Measurements from ENCODE around the gene EIPR1. TPM values are rescaled to one million over a fixed set of nuclear protein-coding genes. Genes with fewer than 3 reads are reported as not detected.

EIPR1 gene
- total RNA-seq, 1 donor, result 23.3 TPM

- H3K4me3 ChIP-seq (ENCODE audit: low read depth, low read length), result no peak overlapping the region
- TF ChIP-seq, protein P1, sequence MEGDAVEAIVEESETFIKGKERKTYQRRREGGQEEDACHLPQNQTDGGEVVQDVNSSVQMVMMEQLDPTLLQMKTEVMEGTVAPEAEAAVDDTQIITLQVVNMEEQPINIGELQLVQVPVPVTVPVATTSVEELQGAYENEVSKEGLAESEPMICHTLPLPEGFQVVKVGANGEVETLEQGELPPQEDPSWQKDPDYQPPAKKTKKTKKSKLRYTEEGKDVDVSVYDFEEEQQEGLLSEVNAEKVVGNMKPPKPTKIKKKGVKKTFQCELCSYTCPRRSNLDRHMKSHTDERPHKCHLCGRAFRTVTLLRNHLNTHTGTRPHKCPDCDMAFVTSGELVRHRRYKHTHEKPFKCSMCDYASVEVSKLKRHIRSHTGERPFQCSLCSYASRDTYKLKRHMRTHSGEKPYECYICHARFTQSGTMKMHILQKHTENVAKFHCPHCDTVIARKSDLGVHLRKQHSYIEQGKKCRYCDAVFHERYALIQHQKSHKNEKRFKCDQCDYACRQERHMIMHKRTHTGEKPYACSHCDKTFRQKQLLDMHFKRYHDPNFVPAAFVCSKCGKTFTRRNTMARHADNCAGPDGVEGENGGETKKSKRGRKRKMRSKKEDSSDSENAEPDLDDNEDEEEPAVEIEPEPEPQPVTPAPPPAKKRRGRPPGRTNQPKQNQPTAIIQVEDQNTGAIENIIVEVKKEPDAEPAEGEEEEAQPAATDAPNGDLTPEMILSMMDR (IDR thresholded peaks at IDR 0.05; ENCODE audit: insufficient read depth, low read length), result no peak
- DNase-seq (ENCODE audit: low read depth), result no peak
These were observed 55.8 kb downstream of the EIPR1 start for GRCh38 chr2:3321825-3322224.

- no peak overlapping the region for H3K4me3 ChIP-seq (ENCODE audit: low read depth, low read length)
- TF ChIP-seq, protein P1 (IDR thresholded peaks at IDR 0.05; ENCODE audit: insufficient read depth, low read length), result no peak
- no peak for DNase-seq (ENCODE audit: low read depth)
These were observed 56.6 kb downstream of the EIPR1 start for GRCh38 chr2:3320910-3321605.

GRCh38 chr2:3319745-3320566 is 57.7 kb downstream of the EIPR1 start:
- H3K4me3 ChIP-seq (ENCODE audit: low read depth, low read length), result no peak overlapping the region
- DNase-seq (ENCODE audit: low read depth), result no peak
- TF ChIP-seq, protein P1 (IDR thresholded peaks at IDR 0.05; ENCODE audit: insufficient read depth, low read length), result no peak

GRCh38 chr2:3319134-3319533 is 58.5 kb downstream of the EIPR1 start:
- TF ChIP-seq, protein P1 (IDR thresholded peaks at IDR 0.05; ENCODE audit: insufficient read depth, low read length), result no peak
- H3K4me3 ChIP-seq (ENCODE audit: low read depth, low read length), result no peak overlapping the region

DNA sequence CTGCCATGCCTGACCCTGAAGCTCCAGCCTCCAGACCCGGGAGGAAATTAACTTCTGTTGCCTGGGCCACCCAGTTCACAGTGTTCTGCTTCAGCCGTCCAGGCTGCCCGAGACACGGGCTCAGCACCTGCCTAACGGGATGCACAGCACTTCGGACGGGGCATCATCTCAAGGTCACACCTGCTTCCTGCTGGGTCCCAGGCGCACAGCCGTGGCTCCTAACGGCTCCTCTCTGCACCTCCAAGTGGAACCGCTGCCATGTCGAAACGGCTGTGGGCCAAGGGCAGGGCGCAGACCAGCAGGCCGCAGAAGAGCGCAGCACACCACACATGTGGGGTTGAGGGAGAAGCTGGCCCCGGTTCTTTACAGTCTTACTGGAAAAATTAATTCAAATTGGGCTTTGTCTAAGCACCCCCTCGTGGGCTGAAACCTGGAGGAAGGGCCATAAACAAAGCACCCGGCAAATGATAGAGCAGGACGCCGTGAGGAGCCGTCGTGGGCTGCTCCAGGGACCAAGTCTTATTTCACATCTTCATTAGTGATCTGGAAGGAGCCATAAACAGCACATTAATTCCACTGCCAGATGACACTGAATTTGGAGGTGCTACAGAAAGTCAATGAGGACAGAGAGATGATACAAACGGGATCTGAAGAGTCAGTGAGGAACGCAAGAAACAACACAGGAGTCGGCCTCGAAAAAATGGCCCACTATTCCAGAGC is 59.6 kb downstream of the EIPR1 start:
- DNase-seq (ENCODE audit: low read depth), result no peak
- TF ChIP-seq, protein P1 (IDR thresholded peaks at IDR 0.05; ENCODE audit: insufficient read depth, low read length), result no peak
- no peak overlapping the region for H3K4me3 ChIP-seq (ENCODE audit: low read depth, low read length)

More at GRCh38 chr2:3319134-3319533, 58.5 kb downstream of the EIPR1 start:
- no peak for DNase-seq (ENCODE audit: low read depth)

DNA sequence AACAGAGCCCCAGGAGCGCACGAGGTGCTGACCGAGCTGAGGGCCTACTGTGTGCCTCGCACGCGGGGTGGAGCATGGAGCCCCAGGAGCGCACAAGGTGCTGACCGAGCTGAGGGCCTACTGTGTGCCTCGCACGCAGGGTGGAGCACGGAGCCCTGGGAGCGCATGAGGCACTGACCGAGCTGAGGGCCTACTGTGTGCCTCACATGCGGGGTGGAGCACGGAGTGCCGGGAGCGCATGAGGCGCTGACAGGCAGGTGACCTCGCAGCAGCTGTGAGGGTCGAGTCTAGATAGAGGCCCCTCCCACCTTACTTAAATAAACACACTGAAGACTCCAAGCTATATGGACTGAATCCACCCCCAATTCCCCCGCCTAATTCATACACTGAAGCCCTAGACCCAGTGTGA is 60.3 kb downstream of the EIPR1 start:
- no peak for DNase-seq (ENCODE audit: low read depth)
- H3K4me3 ChIP-seq (ENCODE audit: low read depth, low read length), result no peak overlapping the region
- TF ChIP-seq, protein P1 (IDR thresholded peaks at IDR 0.05; ENCODE audit: insufficient read depth, low read length), result no peak
